ENCODE measurements around the gene QSOX1.

Gene QSOX1

DNA sequence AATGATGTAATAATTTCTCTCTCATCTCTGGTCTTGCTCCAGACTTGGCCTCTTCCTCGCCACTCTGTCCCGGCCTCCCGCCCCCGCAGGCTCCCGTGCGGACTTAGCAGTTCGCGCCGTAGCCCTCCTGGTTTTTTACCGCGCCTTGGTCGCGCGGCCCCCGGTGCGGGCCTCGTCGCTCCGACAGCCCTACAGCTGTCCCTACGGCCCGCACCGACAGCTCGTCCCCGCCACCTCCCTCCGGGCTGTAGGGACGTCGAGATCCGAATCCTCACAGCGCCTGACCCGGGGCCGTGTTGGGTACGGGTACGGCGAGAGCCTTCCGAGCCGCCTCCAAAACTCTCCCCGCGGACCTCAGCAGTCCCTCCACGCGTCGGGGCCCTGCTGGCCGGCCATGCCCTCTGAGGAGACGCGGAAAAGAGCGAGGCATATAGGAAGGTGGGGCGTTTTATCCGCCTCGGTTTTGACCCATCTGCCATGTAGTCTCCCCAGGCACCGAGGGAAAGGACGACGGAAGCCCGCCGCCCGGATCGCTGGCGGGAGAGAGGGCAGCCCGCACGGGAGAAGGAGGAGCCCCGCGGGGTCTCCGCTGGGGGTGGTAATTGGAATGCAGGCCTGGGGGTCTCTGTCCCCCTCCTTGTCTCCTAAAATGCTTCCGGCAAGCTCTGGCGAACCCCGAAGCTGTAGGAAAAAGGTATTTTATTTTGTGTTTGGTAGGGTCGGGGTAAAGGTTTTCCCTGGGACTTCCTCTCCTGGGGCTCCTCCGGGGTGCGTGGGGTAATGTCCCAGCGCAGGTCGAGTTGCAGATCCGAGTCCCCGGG lies 78.7 kb downstream of the QSOX1 start:
- H3K79me2 ChIP-seq (ENCODE audit: control insufficient read depth, low read length) = peaks cover 3% of the 10 kb centered on the region; the same call in 1 of the 2 replicates
- H3K4me2 ChIP-seq (ENCODE audit: low read length) = no peak overlapping the region
- H3K27me3 ChIP-seq (ENCODE audit: control insufficient read depth, low read length) = peaks cover 53% of the 10 kb centered on the region
- H3K36me3 ChIP-seq (ENCODE audit: control insufficient read depth, low read length) = no peaks in the 10 kb centered on the region
- H3K9me3 ChIP-seq (ENCODE audit: control insufficient read depth, insufficient read depth, low read length) = no peaks in the 10 kb centered on the region
- peaks cover 25% of the 10 kb centered on the region for H3K4me1 ChIP-seq (ENCODE audit: control insufficient read depth, low read length)
- TF ChIP-seq, protein P1, sequence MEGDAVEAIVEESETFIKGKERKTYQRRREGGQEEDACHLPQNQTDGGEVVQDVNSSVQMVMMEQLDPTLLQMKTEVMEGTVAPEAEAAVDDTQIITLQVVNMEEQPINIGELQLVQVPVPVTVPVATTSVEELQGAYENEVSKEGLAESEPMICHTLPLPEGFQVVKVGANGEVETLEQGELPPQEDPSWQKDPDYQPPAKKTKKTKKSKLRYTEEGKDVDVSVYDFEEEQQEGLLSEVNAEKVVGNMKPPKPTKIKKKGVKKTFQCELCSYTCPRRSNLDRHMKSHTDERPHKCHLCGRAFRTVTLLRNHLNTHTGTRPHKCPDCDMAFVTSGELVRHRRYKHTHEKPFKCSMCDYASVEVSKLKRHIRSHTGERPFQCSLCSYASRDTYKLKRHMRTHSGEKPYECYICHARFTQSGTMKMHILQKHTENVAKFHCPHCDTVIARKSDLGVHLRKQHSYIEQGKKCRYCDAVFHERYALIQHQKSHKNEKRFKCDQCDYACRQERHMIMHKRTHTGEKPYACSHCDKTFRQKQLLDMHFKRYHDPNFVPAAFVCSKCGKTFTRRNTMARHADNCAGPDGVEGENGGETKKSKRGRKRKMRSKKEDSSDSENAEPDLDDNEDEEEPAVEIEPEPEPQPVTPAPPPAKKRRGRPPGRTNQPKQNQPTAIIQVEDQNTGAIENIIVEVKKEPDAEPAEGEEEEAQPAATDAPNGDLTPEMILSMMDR (IDR thresholded peaks at IDR 0.05; ENCODE audit: low read depth, low read length, poor library complexity, severe bottlenecking) = no peak
- no peak for TF ChIP-seq EZH2phosphoT487 (IDR thresholded peaks at IDR 0.05; ENCODE audit: borderline replicate concordance, low read length)
- no peak overlapping the region for H3K4me3 ChIP-seq (ENCODE audit: low read length)
- no peaks in the 10 kb centered on the region for H3F3A ChIP-seq (ENCODE audit: control insufficient read depth, insufficient read depth)
- H4K20me1 ChIP-seq (ENCODE audit: control insufficient read depth, insufficient read depth, low read depth, low read length) = peaks cover 12% of the 10 kb centered on the region; the same call in 1 of the 2 replicates
- H3K27ac ChIP-seq (ENCODE audit: low read depth, low read length) = no peak overlapping the region
- no peaks in the 10 kb centered on the region for H3K9me2 ChIP-seq (replicated peaks; ENCODE audit: control insufficient read depth, low read length)

GRCh38 chr1:180234369-180235076 lies 79.9 kb downstream of the QSOX1 start:
- H3K4me2 ChIP-seq (ENCODE audit: low read length) = no peak overlapping the region
- peaks cover 23% of the 10 kb centered on the region for H3K4me1 ChIP-seq (ENCODE audit: control insufficient read depth, low read length)
- H3K4me3 ChIP-seq (ENCODE audit: low read length) = no peak overlapping the region
- peaks cover 3% of the 10 kb centered on the region; the same call in 1 of the 2 replicates for H3K79me2 ChIP-seq (ENCODE audit: control insufficient read depth, low read length)
- H3K27ac ChIP-seq (ENCODE audit: low read depth, low read length) = no peak overlapping the region
- no peaks in the 10 kb centered on the region for H3K9me3 ChIP-seq (ENCODE audit: control insufficient read depth, insufficient read depth, low read length)
- no peak for TF ChIP-seq EZH2phosphoT487 (IDR thresholded peaks at IDR 0.05; ENCODE audit: borderline replicate concordance, low read length)
- TF ChIP-seq, protein P1 (IDR thresholded peaks at IDR 0.05; ENCODE audit: low read depth, low read length, poor library complexity, severe bottlenecking) = no peak
- H3K9me2 ChIP-seq (replicated peaks; ENCODE audit: control insufficient read depth, low read length) = no peaks in the 10 kb centered on the region
- no peaks in the 10 kb centered on the region for H3F3A ChIP-seq (ENCODE audit: control insufficient read depth, insufficient read depth)
- H4K20me1 ChIP-seq (ENCODE audit: control insufficient read depth, insufficient read depth, low read depth, low read length) = peaks cover 12% of the 10 kb centered on the region; the same call in 1 of the 2 replicates
- peaks cover 62% of the 10 kb centered on the region for H3K27me3 ChIP-seq (ENCODE audit: control insufficient read depth, low read length)
- H3K36me3 ChIP-seq (ENCODE audit: control insufficient read depth, low read length) = no peaks in the 10 kb centered on the region

GRCh38 chr1:180235077-180235501 lies 80.4 kb downstream of the QSOX1 start:
- H4K20me1 ChIP-seq (ENCODE audit: control insufficient read depth, insufficient read depth, low read depth, low read length) = peaks cover 12% of the 10 kb centered on the region; the same call in 1 of the 2 replicates
- H3K9me3 ChIP-seq (ENCODE audit: control insufficient read depth, insufficient read depth, low read length) = no peaks in the 10 kb centered on the region
- H3K27ac ChIP-seq (ENCODE audit: low read depth, low read length) = no peak overlapping the region
- peaks cover 22% of the 10 kb centered on the region for H3K4me1 ChIP-seq (ENCODE audit: control insufficient read depth, low read length)
- H3F3A ChIP-seq (ENCODE audit: control insufficient read depth, insufficient read depth) = no peaks in the 10 kb centered on the region
- no peak for TF ChIP-seq EZH2phosphoT487 (IDR thresholded peaks at IDR 0.05; ENCODE audit: borderline replicate concordance, low read length)
- H3K36me3 ChIP-seq (ENCODE audit: control insufficient read depth, low read length) = no peaks in the 10 kb centered on the region
- H3K27me3 ChIP-seq (ENCODE audit: control insufficient read depth, low read length) = peaks cover 66% of the 10 kb centered on the region
- H3K79me2 ChIP-seq (ENCODE audit: control insufficient read depth, low read length) = peaks cover 3% of the 10 kb centered on the region; the same call in 1 of the 2 replicates
- H3K4me3 ChIP-seq (ENCODE audit: low read length) = no peak overlapping the region
- no peaks in the 10 kb centered on the region for H3K9me2 ChIP-seq (replicated peaks; ENCODE audit: control insufficient read depth, low read length)
- H3K4me2 ChIP-seq (ENCODE audit: low read length) = no peak overlapping the region
